Posterior vena cava (tissue), 2 donors: ENCODE results near the gene ANO8. TPM values are rescaled to one million over a fixed set of nuclear protein-coding genes. Genes with fewer than 3 reads are reported as not detected.
"Not testable (repeated sequence)": the region's sequence is repeated elsewhere in the genome, so short reads cannot be mapped to it uniquely, and the experiment has no call there.

Experiments
- DNase-seq: peaks from one replicate; pipeline ENCODE4 v3.0.0-alpha.2; 2020; ENCODE audit warnings: low spot score
- intact Hi-C, 2 donors: fragments of 100-400 bp; cut with DNase I; formaldehyde crosslinking; loops; one replicate each; pipeline versions ENCODE4 v1.14.1 to v1.14.2; 2022 to 2023
- total RNA-seq, 2 donors: library from RNA; stranded (reverse); fragmentation: NEBNext Ultra II Directional; extraction: Animal tissue kit (Norgen Biotek cat#: 25700); gene quantifications; one replicate each; pipeline ENCODE4 v1.2.1, GENCODE V29; 2021
- donor health status: DM: yes; HTN: yes; CAD: no.
- donor health status: DM: yes; HTN: yes; CAD: no.

Gene ANO8
- total RNA-seq, 2 donors from 2014 or later: 9.8 to 10.0 TPM

DNA sequence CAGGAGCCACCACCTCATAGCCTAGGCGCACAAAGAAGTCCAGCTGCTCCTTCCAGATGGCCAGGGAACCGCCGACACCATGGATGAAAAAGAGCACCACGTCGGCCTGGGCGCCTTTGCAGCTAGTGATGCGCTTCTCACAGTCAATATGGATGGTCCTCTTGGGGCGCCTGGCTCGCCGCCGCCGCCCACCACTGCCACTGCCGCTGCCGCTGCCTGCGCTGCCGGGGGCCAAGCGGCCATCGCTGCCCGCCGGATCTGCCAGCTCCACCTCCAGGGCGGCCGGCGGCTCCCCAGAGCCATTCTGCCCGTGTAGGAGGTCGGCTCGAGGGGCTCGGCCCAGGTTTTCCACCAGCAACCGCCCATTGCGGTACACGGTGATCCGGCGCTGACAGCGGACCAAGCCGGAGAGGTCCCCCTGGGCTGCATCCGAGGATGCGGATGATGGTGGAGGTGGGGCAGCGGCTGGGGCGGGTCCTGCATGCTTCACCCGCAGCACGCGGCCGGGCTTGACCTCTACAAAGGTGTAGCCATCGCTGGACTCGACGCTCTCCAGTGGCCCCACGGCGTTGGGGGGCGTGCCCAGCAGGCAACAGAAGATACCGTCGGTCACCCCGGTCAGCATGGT, 33.5 kb downstream of the ANO8 start:
- DNase-seq: no peak
- intact Hi-C loops: no loop called here

- intact Hi-C loops: loop anchor here in 1 of 2 donors (10.0 kb wide), 1 partner anchor 48 kb away; no protein-coding TSS in a partner anchor
- no peak for DNase-seq
Observed at GRCh38 chr19:17296976-17297375, 37.7 kb downstream of the ANO8 start.

DNA sequence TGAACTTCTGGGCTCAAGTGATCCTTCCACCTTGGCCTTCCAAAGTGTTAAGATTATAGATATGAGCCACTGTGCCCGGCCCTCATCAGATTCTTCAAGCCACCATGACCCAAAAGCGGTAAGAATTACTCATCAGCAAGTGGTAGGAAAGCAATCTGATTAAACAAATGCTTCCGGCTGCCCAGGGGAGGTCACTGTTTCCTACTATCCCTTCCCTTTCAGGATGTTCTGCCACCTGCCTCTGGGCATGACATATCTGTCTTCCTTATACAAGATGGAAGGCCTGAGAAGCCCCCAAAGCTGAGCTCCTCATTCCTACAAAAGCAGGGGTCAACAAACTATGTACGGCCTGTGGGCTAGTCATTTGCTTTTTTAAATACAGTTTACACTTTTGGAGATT, 38.4 kb downstream of the ANO8 start:
- intact Hi-C loops: loop anchor here in 1 of 2 donors (10.0 kb wide), 1 partner anchor 49 kb away; no protein-coding TSS in a partner anchor
- no peak for DNase-seq

DNA sequence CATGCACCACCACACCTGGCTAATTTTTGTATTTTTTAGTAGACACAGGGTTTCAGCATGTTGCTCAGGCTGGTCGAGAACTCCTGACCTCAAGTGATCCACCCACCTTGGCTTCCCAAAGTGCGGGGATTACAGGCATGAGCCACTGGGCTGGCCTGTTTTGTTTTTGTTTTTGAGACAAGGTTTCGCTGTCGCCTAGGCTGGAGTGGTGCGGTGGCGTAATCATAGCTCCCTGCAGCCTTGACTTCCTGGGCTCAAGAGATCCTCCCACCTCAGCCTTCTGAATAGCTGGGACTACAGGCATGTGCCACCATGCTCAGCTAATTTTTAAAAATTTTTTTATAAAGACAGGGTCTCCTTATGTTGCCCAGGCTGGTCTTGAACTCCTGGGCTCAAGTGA, 39.1 kb downstream of the ANO8 start:
- intact Hi-C loops: loop anchor here in 1 of 2 donors (10.0 kb wide), 1 partner anchor 49 kb away; no protein-coding TSS in a partner anchor
- not testable (repeated sequence) for DNase-seq

DNA sequence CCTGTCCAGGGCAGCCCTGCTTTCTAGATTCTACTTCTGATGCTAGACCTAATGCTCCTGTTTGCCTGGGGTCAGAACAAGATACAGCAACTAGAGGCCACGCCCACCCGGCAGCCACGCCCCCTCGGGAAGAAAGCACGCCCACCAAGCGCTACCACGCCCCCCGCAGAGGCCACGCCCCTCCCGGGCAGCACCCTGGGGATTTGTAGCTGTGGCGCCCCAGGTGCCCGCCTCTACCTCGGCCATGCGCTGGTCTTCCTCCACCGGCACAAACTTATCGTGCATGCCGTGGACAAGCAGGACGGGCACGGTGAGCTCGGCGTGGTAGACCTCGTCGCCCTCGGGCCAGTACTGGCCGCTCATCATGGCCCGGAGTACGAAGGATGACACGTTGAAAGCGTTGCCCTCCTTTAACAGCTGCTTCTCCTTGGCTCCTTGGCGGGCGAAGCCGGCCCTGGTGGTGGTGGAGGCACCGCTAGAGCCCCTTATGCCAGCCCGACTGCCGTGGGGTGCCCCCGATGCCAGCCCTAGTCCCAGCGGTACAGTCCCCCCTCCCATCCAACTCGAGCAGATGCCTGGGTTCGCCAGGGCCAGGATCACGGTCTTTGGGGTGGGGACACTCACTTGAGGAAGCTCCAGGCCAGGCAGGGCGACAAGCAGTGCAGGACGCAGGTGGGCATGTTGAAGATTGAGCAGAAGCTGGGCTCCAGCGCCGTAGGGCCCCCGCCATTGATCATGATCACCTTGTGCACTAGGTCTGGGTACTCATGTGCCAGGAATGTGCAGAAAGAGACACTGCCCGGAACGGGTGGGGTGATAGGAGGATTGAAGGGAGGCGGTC, 40.4 kb downstream of the ANO8 start:
- peak; percentile 86 for DNase-seq
- intact Hi-C loops: loop anchor here in 1 of 2 donors (5.0 to 10.0 kb wide), 2 partner anchors 51 to 93 kb away; no protein-coding TSS in a partner anchor

DNA sequence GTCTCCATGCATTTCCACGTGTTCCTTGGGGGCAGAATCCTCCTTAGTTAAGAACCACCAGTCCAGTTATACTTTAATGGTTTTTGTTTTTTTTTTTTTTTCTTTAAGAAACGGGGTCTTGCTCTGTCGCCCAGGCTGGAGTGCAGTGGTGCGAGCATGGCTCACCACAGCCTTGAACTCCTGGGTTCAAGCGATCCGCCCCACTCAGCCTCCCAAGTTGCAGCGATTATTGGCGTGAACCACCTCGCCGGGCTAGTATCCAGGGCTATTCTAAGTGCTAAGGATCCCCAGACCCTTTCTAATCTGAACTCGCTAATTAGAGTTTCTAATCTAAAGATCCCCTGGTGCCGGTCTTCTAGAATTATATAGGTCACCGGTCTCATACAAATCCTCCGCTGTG, 41.0 kb downstream of the ANO8 start:
- DNase-seq: no peak
- intact Hi-C loops: loop anchor here in 1 of 2 donors (5.0 to 10.0 kb wide), 2 partner anchors 51 to 94 kb away; no protein-coding TSS in a partner anchor

DNA sequence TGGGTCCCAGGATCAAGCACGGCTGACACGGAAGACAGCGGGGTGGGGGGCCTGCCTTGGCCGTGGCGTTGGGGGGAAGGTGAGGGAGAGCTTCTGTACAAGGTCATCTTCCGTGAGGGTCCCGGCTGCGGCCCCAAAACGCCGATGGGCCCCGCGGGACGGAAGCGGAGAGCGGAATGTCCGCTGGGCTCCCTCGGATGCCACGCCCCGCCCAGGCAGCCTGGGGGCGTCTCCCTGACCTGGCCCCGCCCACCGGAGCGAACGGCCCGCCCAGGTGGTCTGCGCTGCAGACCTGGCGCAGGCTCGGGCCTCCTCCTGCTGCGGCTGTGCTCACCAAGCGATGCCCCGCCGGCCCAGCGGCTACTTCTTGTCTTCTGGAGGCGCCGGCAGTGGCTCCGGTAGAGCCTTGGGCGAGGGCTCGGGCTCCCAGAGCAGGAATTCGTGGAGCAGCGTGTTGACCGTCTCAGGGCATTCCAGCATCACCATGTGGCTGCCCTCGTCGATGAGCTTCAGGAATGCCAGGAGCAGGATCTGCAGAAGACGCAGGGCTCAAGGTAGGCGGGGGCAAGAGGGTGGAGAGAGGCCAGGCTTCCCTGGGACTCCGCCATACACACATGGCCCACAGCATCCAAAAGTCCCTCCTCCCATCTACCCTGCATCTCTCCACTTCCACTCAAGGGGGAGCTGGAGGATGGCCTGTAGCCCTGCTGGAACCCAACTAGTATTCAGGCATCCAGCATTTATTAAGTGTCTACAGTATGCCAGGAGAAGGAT, 42.2 kb downstream of the ANO8 start:
- DNase-seq: peak; percentile 89
- intact Hi-C loops: loop anchor here in 1 of 2 donors (5.0 to 10.0 kb wide), 2 partner anchors 52 to 95 kb away; no protein-coding TSS in a partner anchor

GRCh38 chr19:17289489-17289888, 45.2 kb downstream of the ANO8 start:
- DNase-seq: peak; percentile 91
- intact Hi-C loops: no loop called here

DNA sequence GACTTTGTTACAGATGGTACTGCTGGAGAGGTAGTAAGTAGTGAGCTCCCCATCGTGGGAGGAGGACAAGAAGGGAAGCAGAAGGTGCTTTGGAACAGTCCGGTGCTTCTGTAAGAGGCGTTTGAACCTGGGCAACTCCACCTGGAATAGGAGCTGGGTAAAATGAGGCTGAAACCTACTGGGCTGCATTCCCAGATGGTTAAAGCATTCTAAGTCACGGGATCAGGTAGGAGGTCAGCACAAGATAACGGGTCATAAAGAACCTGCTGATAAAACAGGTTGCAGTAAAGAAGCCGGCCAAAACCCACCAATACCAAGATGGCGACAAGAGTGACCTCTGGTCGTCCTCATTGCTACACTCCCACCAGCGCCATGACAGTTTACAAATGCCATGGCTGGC, 47.9 kb downstream of the ANO8 start:
- no peak for DNase-seq
- intact Hi-C loops: no loop called here

DNA sequence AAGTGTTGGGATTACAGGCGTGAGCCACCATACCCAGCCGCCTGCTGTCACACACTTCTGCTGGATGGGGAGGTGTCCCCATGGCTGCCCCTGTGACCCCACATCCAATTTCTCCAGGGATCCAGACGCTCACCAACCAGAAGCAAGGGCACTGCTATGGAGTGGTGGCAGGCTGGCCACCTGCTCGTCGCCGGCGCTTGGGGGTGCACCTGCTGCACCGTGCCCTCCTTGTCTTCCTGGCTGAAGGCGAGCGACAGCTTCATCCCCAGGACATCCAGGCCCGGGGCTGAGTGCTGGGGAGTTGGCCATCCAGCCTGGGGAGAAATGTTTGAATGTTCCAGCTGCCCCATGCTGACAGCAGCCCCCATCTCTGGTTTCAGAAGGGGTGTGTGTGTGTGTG, 48.4 kb downstream of the ANO8 start:
- intact Hi-C loops: no loop called here
- no peak for DNase-seq

DNA sequence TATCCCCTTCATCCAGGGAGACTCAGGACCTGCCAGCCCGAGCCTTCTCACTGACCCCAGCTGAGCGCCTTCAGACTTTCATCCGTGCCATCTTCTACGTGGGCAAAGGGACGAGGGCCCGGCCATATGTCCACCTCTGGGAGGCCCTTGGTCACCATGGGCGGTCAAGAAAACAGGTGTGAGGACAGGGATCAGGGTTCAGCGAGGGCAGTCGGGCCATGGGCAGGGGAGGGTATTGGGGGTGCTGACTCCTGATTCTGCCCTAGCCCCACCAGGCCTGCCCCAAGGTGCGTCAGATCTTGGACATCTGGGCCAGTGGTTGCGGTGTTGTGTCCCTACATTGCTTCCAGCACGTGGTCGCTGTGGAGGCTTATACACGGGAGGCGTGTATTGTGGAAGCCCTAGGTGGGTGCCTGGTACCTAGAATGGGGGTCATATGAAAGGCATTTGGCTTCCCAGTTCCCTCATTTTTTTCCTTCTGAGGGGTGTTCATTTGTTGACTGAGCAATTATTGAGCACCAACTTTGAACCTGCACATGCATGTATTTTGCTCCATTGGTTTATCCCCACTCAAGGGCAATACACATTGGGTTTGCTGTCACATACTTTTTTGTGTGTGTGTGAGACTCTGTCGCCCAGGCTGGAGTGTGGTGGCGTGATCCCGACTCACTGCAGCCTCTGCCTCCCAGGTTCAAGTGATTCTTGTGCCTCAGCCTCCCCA, 49.1 kb downstream of the ANO8 start:
- no peak for DNase-seq
- intact Hi-C loops: no loop called here

DNA sequence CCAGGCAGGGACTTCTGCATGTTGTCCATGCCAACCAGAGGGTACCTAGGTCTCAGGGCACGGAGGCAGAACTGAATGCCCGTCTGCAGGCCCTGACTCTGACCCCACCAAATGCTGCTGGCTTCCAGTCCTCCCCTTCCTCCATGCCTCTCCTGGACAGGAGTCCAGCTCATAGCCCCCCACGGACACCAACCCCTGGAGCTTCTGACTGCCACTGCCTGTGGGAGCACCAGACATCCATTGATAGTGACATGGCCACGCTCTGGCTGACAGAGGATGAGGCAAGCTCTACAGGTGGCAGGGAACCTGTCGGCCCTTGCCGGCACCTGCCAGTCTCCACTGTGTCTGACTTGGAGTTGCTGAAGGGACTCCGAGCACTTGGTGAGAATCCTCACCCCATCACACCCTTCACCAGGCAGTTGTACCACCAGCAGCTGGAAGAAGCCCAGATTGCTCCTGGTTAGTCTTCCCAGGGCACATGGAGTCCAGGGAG, 51.1 kb downstream of the ANO8 start:
- intact Hi-C loops: loop anchor here (5.0 kb wide), 2 partner anchors 76 to 211 kb away; no protein-coding TSS in a partner anchor
- no peak for DNase-seq

DNA sequence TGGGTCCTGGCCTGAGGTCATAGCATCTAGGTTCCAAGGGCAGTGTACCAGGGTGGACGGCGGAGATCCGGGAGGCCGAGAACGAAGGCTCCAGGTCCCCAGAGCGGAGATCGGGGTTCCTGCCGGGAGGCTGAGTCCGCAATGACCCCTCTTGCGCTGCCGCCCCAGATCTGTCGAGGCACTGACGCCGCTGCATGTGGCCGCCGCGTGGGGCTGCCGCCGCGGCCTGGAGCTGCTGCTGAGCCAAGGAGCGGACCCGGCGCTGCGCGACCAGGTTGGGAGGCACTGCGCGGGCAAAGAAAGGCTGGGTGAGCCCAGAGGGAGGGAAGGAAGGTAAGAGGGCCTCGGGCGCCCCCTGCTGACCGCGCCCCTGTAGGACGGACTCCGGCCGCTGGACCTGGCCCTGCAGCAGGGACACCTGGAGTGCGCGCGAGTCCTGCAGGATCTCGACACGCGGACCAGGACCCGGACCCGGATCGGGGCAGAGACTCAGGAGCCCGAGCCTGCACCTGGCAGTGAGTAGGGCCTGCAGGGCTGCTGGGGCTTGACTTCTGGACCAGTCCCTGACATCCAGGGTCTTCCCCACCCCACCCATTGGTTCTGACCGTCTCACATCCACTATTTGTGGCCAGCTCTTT, 52.0 kb downstream of the ANO8 start:
- intact Hi-C loops: loop anchor here (5.0 kb wide), 2 partner anchors 75 to 210 kb away; no protein-coding TSS in a partner anchor
- peak; percentile 95 for DNase-seq

- intact Hi-C loops: loop anchor here (5.0 kb wide), 2 partner anchors 74 to 209 kb away; no protein-coding TSS in a partner anchor
Observed at GRCh38 chr19:17281391-17282304, 53.0 kb downstream of the ANO8 start, which contains the start of gene ANKLE1. ANKLE1 (plus strand) TSS chr19:17281901; CDS start chr19:17281921, 20 bp downstream.

GRCh38 chr19:17279436-17279835, 55.2 kb downstream of the ANO8 start:
- intact Hi-C loops: no loop called here
- no peak for DNase-seq

More at GRCh38 chr19:17281391-17282304, 53.0 kb downstream of the ANO8 start, which contains the start of gene ANKLE1:
- DNase-seq: peak; percentile 84

- intact Hi-C loops: no loop called here
- no peak for DNase-seq
Observed at GRCh38 chr19:17275441-17276175, 59.0 kb downstream of the ANO8 start.
